ENCODE results near the gene CNPY4.

Gene CNPY4

GRCh38 chr7:100091411-100092181 is 27.8 kb upstream of the CNPY4 start:
- DNase-seq: peak; percentile 26 to 41

DNA sequence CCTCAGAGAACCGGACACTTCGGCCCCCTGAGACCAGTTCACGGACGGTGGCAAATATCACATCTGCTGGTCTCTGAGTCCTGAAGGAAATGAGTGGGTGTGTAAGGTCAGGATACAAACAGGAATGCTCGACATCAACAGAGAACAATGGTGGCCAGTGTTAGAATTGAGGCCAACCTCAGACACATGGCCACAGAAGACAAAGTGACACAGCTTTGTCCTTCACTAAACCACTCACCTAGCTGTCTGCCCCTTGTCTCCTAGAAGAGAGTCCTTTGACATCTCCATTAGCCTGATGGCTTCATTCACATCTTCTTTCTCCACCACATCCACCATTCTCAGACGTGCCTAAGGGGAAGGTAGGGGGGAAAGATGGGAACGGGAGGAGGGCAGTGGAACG is 26.4 kb upstream of the CNPY4 start:
- no peak for DNase-seq

GRCh38 chr7:100093498-100093897 is 25.9 kb upstream of the CNPY4 start:
- DNase-seq: no peak

DNA sequence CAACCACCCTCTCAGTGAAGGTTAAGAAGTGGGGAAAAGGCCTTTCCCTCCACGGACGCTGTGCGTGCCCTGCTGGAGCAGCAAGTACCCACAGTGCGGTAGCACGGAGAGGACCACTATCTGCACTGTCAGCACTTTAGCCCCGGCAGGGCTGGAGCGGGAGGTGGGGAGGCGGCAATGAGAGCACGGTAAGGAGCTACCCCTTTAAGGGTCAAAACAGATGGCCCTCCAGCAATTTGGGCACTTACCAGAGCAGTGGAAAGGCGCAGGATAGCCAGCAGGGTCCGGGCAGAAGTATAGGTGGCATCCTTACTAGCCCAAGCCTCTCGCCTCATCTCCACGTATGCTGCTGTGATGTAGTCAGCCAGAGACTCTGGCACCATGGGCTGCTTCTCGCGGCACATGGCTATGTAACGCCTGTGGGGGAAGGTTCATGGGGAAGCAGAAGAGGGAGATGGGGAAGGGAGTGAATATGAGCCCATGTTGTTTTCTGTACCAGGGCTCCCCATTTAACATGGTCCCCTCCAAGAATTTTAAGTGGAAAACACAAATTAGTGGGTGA is 25.4 kb upstream of the CNPY4 start:
- no peak for DNase-seq

DNA sequence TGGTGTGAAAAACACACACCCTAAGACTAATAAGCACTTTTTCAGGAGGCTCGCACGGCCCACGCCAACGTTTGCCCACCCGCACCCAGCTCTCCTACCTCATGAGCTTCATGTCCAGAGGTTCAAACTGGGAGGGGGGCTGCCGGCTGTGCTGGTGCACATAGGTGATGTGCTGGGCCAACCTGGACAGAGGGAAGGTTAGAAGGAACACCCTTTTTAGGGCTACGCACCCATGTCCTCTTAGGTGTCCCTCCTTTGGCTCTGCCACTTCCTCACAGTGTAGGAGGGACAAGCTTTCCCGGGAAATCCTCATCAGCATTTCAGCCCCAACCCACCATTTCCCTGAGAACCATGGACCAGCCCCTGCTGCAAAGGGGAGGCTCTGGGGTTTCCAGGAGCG is 24.1 kb upstream of the CNPY4 start:
- DNase-seq: no peak

DNA sequence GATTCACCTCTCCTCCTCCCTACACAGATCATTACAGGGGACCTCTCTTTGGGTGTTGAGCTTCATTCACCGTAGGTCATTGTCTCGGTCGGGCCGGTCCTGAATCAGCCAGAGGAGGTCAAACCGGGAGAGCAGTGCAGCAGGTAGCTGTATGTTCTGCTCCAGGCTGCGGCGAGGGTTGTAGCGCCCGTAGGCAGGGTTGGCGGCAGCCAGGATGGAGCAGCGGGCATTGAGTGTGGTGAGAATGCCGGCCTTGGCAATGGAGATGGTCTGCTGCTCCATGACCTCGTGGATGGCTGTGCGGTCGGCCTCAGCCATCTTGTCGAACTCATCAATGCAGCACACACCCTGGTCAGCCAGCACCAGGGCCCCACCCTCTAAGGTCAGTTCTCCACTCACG is 23.7 kb upstream of the CNPY4 start:
- no peak for DNase-seq

GRCh38 chr7:100098913-100099312 is 20.5 kb upstream of the CNPY4 start:
- no peak for DNase-seq

GRCh38 chr7:100099452-100099851 is 20.0 kb upstream of the CNPY4 start:
- no peak for DNase-seq

GRCh38 chr7:100100420-100101015 is 18.9 kb upstream of the CNPY4 start:
- DNase-seq: peak; percentile 83 to 87

- DNase-seq: peak; percentile 98
Measured at GRCh38 chr7:100101016-100101862, 18.2 kb upstream of the CNPY4 start, which contains the start of the genes AP4M1 and MCM7. TSS of gene AP4M1 (plus strand) at chr7:100101643. CDS start at chr7:100101715, 72 bp downstream. TSS of gene MCM7 (minus strand) at chr7:100101397. CDS start at chr7:100101294, 103 bp downstream.

GRCh38 chr7:100102950-100103840 is 16.2 kb upstream of the CNPY4 start:
- no peak for DNase-seq

- DNase-seq: no peak
Measured at GRCh38 chr7:100105534-100105933, 13.9 kb upstream of the CNPY4 start.

- no peak for DNase-seq
Measured at GRCh38 chr7:100106633-100107032, 12.8 kb upstream of the CNPY4 start.

- no peak for DNase-seq
Measured at GRCh38 chr7:100107125-100107737, 12.2 kb upstream of the CNPY4 start.

GRCh38 chr7:100107890-100108289 is 11.5 kb upstream of the CNPY4 start:
- DNase-seq: no peak

DNA sequence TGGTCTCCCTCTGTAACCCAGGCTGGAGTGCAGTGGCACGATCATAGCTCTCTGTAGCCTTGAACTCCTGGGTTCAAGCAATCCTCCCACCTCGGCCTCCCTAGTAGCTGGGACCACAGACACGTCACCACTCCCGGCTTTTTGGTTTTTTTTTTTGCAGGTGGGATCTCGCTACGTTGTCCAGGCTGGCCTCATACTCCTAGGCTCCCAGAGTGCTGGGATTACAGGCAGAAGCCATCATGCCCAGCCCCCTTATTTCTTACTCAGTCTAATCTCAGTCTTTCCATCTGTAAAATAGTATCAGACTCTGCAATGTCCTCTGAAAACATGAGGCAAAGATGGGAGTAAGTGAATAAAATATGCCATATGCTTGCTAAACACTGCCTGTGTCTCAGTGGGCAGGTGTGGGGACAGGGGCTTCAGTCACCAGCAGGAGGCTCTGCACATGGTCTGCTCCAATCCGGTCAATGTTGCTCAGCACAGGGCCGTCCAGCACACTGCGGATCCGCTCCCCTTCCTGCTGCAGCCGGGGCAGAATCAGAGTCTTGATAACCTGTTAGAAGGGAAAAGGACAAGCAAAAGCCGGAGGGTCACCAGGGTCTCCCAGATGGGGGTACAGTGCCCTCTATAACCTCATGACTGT is 9.8 kb upstream of the CNPY4 start:
- no peak for DNase-seq

GRCh38 chr7:100111156-100111555 is 8.3 kb upstream of the CNPY4 start:
- no peak for DNase-seq

- DNase-seq: no peak
Measured at GRCh38 chr7:100111914-100112313, 7.5 kb upstream of the CNPY4 start.

DNA sequence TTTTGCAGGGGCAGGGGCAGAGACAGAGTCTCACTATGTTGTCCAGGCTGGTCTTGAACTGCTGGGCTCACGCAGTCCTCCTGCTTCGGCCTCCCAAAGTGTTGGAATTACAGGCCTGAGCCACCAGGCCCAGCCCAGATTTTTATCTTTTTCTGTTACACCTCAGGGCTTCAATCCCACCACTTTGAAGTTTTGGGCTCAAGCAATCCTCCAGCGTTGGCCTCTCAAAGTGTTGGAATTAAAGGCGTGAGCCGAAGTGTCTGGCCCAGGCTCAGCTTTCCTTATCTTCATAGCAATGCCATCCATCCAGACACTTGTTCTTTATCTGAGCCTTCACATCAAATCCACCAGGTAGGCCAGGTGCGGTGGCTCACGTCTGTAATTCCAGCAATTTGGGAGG is 4.4 kb upstream of the CNPY4 start:
- DNase-seq: no peak

DNA sequence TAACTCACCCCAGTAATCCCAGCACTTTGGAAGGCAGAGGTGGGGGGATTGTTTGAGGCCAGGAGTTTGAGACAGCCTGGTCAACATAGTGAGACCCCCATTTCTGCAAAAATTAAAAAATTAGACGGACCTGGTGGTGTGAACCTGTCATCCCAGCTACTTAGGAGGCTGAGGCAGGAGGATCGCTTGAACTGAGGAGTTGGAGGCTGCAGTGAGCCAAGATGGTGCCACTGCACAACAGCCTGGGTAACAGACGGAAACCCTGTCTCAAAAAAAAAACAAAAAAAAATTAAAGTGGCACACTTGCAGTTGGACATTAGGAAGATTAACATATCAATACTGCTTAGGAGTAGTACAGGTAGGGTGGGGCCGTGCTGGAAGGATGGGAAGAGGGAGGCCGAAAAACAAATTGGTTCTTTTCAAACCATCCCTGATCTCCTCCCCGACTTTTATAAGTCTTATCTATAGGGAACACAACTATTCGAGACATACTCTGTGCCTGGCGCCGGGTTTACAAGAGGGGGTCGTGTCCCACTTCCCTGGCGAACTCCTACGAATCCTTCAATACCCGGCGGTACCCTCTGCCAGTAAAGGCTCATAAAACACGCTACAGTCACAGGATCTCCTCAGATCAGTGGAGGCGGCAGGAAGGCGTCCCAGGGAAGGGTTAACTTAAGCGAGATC is 904 bp upstream of the CNPY4 start:
- no peak for DNase-seq

Measured in activated CD4-positive, alpha-beta T cell treated with anti-CD3 and anti-CD28 coated beads, Interleukin-2, amount 50 U/mL, for 48 hours (primary cell).